Suprapubic skin (tissue), 3 donors: ENCODE data around the gene FKRP.

Experiments used
- CTCF ChIP-seq, 2 donors: fragments of 200-600 bp in 1 of 2; fragments of 450-650 bp in 1 of 2; sonication (generic) in 1 of 2; IDR thresholded peaks; one replicate each; pipeline ENCODE4 v1.5.1; 2016 to 2019; ENCODE audit warnings: antibody characterized with exemption in 2 of 2, mild to moderate bottlenecking in 1 of 2, moderate library complexity in 1 of 2
- EP300 ChIP-seq: sonication (generic); formaldehyde crosslinking; IDR thresholded peaks from one replicate; pipeline ENCODE4 v1.6.1; 2017; ENCODE audit warnings: antibody characterized with exemption
- POLR2A ChIP-seq, 2 donors: fragments of 450-650 bp; IDR thresholded peaks; one replicate each; pipeline ENCODE4 v1.6.1; 2017; ENCODE audit warnings: antibody characterized with exemption in 2 of 2, mild to moderate bottlenecking in 2 of 2, moderate library complexity in 2 of 2

- TF ChIP-seq CTCF (IDR thresholded peaks at IDR 0.05) (no peak), EP300 (no peak), POLR2A (IDR thresholded peaks at IDR 0.05) (no peak)
Measured at GRCh38 chr19:46806656-46807055, 60.8 kb downstream of the FKRP start.
